Breast epithelium (tissue), 3 donors: ENCODE measurements around the gene CIRBP.

Experiments
- POLR2A ChIP-seq: fragments of 450-650 bp; IDR thresholded peaks from one replicate; pipeline ENCODE4 v1.6.1; 2016; ENCODE audit warnings: antibody characterized with exemption, mild to moderate bottlenecking, moderate library complexity
- POLR2AphosphoS5 ChIP-seq, 3 donors: sonication (generic); formaldehyde crosslinking; IDR thresholded peaks; one replicate each; pipeline ENCODE4 v1.6.1; 2017; ENCODE audit warnings: antibody characterized with exemption in 3 of 3
- TF ChIP-seq, protein P1 (sequence below), 3 donors: fragments of 450-650 bp; IDR thresholded peaks; one replicate each; pipeline ENCODE4 v1.5.1; 2016 to 2017; ENCODE audit warnings: antibody characterized with exemption in 3 of 3, mild to moderate bottlenecking in 3 of 3, moderate library complexity in 3 of 3

DNA sequence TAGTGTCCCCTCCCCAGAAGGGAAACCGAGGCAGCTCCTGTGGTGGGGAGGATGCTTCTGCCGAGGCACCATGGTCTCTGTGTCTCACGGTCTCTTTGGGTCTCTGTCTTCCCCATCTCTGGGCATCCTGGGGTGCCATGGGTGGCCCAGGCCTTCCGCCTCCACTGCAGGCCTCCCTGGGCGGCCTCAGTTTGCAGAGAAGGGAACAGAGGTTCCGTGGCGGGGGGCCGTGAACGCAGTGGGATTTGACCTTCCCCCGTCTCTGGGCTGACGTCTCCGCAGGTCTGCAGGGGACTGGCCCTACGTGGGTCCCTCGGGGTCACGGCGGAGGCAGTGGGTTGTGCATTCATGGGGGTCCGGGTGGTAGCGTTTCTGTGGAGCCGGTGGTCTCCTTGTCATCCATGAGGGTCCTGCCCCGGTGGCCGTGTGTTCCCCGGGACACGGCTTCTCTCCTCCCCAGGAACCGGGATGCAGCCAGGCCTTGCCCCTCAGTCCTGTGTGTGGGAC is 21.1 kb downstream of the CIRBP start:
- TF ChIP-seq POLR2A (no peak), POLR2AphosphoS5 (IDR thresholded peaks at IDR 0.05) (no peak)
- TF ChIP-seq, protein P1, sequence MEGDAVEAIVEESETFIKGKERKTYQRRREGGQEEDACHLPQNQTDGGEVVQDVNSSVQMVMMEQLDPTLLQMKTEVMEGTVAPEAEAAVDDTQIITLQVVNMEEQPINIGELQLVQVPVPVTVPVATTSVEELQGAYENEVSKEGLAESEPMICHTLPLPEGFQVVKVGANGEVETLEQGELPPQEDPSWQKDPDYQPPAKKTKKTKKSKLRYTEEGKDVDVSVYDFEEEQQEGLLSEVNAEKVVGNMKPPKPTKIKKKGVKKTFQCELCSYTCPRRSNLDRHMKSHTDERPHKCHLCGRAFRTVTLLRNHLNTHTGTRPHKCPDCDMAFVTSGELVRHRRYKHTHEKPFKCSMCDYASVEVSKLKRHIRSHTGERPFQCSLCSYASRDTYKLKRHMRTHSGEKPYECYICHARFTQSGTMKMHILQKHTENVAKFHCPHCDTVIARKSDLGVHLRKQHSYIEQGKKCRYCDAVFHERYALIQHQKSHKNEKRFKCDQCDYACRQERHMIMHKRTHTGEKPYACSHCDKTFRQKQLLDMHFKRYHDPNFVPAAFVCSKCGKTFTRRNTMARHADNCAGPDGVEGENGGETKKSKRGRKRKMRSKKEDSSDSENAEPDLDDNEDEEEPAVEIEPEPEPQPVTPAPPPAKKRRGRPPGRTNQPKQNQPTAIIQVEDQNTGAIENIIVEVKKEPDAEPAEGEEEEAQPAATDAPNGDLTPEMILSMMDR (IDR thresholded peaks at IDR 0.05), result no peak
